GM12801 (cell line): ENCODE results near the gene CMAS.

Experiments
- CTCF ChIP-seq: IDR thresholded peaks from one replicate; pipeline ENCODE4 v1.5.1; 2011; ENCODE audit warnings: control low read depth; ENCODE audit not compliant: insufficient read length; ENCODE audit errors: extremely low read depth

Gene CMAS

DNA sequence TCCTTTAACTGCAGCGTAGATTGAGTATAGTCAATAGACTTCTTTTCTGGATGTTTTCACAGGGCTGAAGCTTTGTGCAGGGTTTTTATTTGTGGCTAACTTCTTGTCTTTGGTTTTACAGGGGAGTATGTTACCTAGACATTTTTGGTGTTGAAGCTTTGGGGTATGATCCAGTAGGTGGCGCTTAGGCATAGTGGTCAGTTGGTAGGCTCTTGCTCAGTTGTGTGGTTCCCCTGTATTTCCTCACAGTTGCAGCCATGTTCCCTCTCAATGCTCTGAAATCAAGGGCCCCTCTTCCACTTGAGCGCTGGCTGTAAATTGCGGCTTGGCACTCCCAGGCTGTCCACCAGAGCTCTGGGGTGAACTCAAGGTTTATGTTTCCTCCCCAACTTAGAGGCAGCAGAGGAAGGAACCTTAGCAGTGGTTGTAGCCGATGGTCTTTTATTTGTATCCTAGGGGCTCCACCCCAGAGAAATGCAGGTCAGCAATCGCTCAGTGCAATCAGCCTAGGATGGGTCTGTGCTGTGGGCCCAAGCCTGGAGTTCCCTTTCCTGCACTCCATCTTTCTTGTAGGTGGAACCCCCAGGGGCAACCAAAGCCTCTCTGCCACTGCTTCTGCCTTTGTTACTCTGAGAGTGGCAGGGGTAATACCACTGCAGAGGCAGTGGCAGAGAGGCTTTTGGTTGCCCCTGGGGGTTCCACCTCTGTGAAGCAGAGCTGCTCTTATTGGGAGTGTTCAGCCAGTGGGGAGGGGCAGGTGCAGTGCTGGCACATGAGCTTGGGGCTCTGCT is 55.1 kb downstream of the CMAS start:
- TF ChIP-seq CTCF, result no peak

DNA sequence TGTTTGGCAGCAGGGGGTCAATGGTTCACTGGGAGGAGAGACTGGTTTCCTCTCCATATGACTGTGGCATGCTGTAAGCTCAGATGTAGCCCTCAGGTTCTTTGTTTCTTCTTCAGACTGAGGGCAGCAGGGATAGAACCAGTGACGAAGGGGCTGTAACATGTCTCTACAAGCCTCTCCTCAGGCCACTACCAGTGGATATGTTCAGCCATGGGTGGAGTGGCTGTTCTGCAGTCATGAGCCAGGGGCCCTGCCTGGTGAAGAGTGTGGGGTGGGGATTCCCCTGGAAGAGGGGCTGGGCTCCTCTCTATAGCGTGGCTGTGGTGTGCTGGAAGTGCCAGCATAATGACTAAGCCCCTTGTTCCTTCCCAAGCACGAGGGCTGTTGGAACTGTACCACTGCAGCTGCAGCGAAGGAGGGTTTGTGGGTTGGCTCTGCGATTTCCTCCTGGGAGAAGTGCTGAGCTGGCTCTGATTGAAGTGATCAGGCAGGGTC is 55.8 kb downstream of the CMAS start:
- no peak for TF ChIP-seq CTCF

DNA sequence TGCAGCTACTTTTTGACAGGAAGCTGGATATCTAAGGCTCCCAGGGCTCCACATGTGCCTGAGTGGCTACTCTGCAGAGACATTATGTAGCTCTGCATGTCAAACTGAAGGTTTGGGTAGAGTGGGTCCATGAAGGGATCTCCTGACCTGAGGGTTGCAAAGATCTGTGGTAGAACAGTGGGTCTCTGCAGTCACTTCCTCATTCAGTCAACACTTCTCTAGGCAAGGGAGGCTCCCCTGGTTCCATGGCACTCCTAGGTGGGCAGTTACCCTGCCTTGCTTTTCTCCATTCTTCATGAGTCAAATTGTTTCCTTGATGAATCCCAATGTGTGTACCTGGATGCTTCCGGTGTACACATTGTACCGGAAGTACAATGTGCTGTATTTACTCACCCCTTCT is 57.4 kb downstream of the CMAS start:
- no peak for TF ChIP-seq CTCF

GRCh38 chr12:22105542-22105941 is 59.5 kb downstream of the CMAS start:
- no peak for TF ChIP-seq CTCF

DNA sequence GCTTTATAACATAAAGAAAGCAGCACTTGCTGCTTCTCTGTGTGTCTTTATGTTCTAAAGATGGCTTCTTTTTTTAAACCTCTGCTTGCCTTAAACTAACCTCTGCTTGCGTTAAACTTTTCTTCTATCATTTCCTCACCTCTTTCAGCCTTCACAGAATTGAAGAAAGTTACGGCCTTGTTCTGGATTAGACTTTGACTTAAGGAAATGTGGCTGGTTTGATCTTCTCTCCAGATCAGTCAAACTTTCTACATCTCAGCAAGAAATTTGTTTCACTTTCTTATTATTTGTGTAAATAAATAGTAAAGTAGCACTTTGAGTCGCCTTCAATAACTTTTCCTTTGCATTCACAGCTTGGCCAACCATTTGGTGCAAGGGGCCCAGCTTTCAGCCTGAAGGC is 64.2 kb downstream of the CMAS start:
- TF ChIP-seq CTCF, result no peak
